Astrocyte (in vitro differentiated cells and primary cell): Measurements from ENCODE around the gene SLC6A19. TPM values are rescaled to one million over a fixed set of nuclear protein-coding genes. Genes with fewer than 3 reads are reported as not detected.
"Not testable (repeated sequence)": the region's sequence is repeated elsewhere in the genome, so short reads cannot be mapped to it uniquely, and the experiment has no call there.

ENCODE experiments used
- DNase-seq: peaks from one replicate; pipeline ENCODE4 v3.0.0-alpha.2; 2010; ENCODE audit warnings: low read depth
- FAIRE-seq: peaks from 2 replicates; lab custom pipeline; 2011; peaks lifted over from hg19 to GRCh38; lab: Jason Lieb, UNC
- H2AFZ ChIP-seq: 2 replicates; pipeline ENCODE4 v1.6.0; 2012; ENCODE audit warnings: low read depth, low read length, inconsistent platforms
- H3K27ac ChIP-seq: 2 replicates; pipeline ENCODE4 v1.5.1; 2011; ENCODE audit warnings: low read depth, low read length, inconsistent platforms
- H3K27me3 ChIP-seq: 2 replicates; pipeline ENCODE4 v1.6.0; 2011; ENCODE audit warnings: low read length, inconsistent platforms; ENCODE audit not compliant: insufficient read depth
- H3K36me3 ChIP-seq: 2 replicates; pipeline ENCODE4 v1.5.1; 2011; ENCODE audit warnings: low read length, inconsistent platforms; ENCODE audit not compliant: insufficient read depth
- H3K4me1 ChIP-seq: 2 replicates; pipeline ENCODE4 v1.5.1; 2011; ENCODE audit warnings: low read length, inconsistent platforms; ENCODE audit not compliant: insufficient read depth
- H3K4me2 ChIP-seq: 2 replicates; pipeline ENCODE4 v1.6.0; 2012; ENCODE audit warnings: low read length, inconsistent platforms
- H3K4me3 ChIP-seq: 2 replicates; pipeline ENCODE4 v1.5.1; 2011; ENCODE audit warnings: low read depth, mild to moderate bottlenecking, low read length, inconsistent platforms; ENCODE audit not compliant: insufficient read depth
- H3K79me2 ChIP-seq: 2 replicates; pipeline ENCODE4 v1.6.0; 2012; ENCODE audit warnings: mild to moderate bottlenecking, low read length, inconsistent platforms; ENCODE audit not compliant: insufficient read depth
- H3K9ac ChIP-seq: 2 replicates; pipeline ENCODE4 v1.6.0; 2012; ENCODE audit warnings: mild to moderate bottlenecking, low read length, inconsistent platforms
- H3K9me3 ChIP-seq: 2 replicates; pipeline ENCODE4 v1.5.1; 2012; ENCODE audit warnings: low read depth, mild to moderate bottlenecking, low read length, inconsistent platforms; ENCODE audit not compliant: insufficient read depth
- H4K20me1 ChIP-seq: 2 replicates; pipeline ENCODE4 v1.6.0; 2012; ENCODE audit warnings: low read length, inconsistent platforms; ENCODE audit not compliant: insufficient read depth
- H3K27ac Mint-ChIP-seq: one replicate; pipeline ENCODE4 v1.8.0; 2021; ENCODE audit warnings: mild to moderate bottlenecking, mixed read lengths; ENCODE audit not compliant: unreplicated experiment
- H3K27me3 Mint-ChIP-seq: one replicate; pipeline ENCODE4 v1.8.0; 2021; ENCODE audit warnings: low read depth, mixed read lengths; ENCODE audit not compliant: unreplicated experiment
- H3K36me3 Mint-ChIP-seq: one replicate; pipeline ENCODE4 v1.8.0; 2021; ENCODE audit warnings: low read depth, mixed read lengths; ENCODE audit not compliant: unreplicated experiment
- H3K4me1 Mint-ChIP-seq: one replicate; pipeline ENCODE4 v1.8.0; 2021; ENCODE audit warnings: low read depth, mixed read lengths; ENCODE audit not compliant: unreplicated experiment
- H3K4me3 Mint-ChIP-seq: one replicate; pipeline ENCODE4 v1.8.0; 2021; ENCODE audit warnings: mild to moderate bottlenecking, moderate library complexity, mixed read lengths; ENCODE audit not compliant: unreplicated experiment
- H3K9me3 Mint-ChIP-seq: one replicate; pipeline ENCODE4 v1.8.0; 2021; ENCODE audit warnings: mild to moderate bottlenecking, mixed read lengths; ENCODE audit not compliant: unreplicated experiment
- EZH2 ChIP-seq: IDR thresholded peaks from 2 replicates; pipeline ENCODE4 v1.6.1; 2012; ENCODE audit warnings: mild to moderate bottlenecking, low read length, inconsistent platforms; ENCODE audit not compliant: insufficient read depth
- total RNA-seq: library from RNA; stranded (reverse); gene quantifications from 2 replicates; pipeline ENCODE4 v1.2.1, GENCODE V29; 2021
- TF ChIP-seq, protein P1 (sequence below): IDR thresholded peaks from 2 replicates; pipeline ENCODE4 v1.5.1; 2011; ENCODE audit warnings: low read depth, mild to moderate bottlenecking, inconsistent platforms, low read length, moderate library complexity; ENCODE audit not compliant: insufficient read depth

SLC6A19 gene
- total RNA-seq, 1 donor from 2014 or later: not detected

DNA sequence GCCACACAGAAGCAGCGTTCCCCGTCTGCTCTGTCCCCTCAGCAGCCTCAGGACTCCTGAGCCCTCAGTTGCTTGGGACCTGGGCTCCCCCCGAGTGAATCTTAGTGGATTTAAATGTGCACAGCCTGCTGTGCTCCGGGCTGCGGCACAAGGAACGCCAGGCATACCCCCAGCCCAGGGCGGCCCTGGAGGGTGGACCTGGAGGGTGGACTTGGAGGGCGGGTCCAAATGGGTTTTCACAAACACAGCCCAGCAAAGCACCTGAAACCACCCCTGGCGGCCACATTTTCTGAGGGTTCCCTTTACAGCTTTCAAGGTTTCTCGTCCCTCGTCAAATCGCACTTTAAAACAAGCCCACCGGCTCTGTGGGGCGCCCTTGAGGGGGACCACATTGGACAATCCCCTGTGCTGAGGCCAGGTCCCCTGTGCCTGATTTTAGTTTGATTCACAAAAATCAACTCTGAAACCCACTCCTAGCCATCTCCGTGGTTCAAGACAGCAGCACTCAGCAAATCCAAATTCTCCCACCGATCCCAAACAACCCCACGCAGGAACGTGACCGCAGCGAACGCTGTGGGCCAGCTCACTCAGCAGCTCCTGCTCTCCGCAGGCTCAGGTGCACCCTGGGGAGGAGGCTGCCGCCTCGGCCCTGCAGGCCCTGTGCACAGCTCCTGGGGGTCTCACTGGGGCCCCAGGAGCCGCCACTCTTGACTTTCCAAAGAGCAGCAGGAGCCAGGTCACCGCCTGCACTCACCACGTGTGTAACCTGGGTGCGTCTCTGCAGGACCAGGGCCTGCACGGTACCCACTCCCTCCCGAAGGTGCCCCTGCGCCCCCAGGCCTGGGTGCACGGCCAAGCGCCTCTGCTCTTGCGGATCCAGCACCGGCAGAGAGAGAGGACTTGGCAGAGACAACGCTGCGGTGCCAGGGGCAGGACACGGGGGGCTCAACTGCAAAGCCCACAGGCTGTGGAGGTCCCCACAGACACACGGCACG, 64.4 kb downstream of the SLC6A19 start:
- Histone ChIP-seq H3K4me2 (no peak overlapping the region), H3K9me3 (peaks cover 15% of the 10 kb centered on the region), H3K27ac (no peak overlapping the region), H3K27me3 (no peaks in the 10 kb centered on the region), H3K4me3 (no peak overlapping the region), H3K9ac (no peak overlapping the region), H3K79me2 (no peaks in the 10 kb centered on the region), H3K4me1 (no peaks in the 10 kb centered on the region), H2AFZ (no peak overlapping the region), H3K36me3 (no peaks in the 10 kb centered on the region), H4K20me1 (no peaks in the 10 kb centered on the region)
- TF ChIP-seq, protein P1, sequence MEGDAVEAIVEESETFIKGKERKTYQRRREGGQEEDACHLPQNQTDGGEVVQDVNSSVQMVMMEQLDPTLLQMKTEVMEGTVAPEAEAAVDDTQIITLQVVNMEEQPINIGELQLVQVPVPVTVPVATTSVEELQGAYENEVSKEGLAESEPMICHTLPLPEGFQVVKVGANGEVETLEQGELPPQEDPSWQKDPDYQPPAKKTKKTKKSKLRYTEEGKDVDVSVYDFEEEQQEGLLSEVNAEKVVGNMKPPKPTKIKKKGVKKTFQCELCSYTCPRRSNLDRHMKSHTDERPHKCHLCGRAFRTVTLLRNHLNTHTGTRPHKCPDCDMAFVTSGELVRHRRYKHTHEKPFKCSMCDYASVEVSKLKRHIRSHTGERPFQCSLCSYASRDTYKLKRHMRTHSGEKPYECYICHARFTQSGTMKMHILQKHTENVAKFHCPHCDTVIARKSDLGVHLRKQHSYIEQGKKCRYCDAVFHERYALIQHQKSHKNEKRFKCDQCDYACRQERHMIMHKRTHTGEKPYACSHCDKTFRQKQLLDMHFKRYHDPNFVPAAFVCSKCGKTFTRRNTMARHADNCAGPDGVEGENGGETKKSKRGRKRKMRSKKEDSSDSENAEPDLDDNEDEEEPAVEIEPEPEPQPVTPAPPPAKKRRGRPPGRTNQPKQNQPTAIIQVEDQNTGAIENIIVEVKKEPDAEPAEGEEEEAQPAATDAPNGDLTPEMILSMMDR: no peak
- no peak for TF ChIP-seq EZH2
- FAIRE-seq (no peak), DNase-seq (no peak)
- H3K36me3 Mint-ChIP-seq: no peaks in the 10 kb centered on the region
- peaks cover 2% of the 10 kb centered on the region for H3K4me1 Mint-ChIP-seq
- H3K27ac Mint-ChIP-seq: no peak overlapping the region
- H3K4me3 Mint-ChIP-seq: no peak overlapping the region
- H3K9me3 Mint-ChIP-seq: peaks cover 3% of the 10 kb centered on the region
- peaks cover 30% of the 10 kb centered on the region for H3K27me3 Mint-ChIP-seq

DNA sequence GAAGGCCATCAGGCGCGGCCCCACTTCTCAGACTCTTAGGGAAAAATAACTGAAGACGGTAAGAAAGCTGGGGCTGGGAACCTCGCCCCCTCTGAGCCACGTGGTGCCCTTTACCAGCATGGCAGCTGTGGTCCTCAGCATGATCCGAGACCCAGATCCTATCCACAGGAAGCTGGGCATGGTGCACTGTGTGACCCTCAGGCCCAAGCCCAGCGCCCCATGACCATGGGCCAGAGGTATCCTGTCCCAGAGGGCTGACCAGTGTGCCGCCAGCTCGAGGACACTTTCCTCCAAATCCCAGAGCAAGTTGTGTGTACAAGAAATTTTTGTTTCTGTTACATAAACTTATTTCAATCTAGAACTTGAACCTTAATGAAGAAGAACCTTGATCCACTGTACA, 65.4 kb downstream of the SLC6A19 start:
- no peak overlapping the region for H3K27ac Mint-ChIP-seq

DNA sequence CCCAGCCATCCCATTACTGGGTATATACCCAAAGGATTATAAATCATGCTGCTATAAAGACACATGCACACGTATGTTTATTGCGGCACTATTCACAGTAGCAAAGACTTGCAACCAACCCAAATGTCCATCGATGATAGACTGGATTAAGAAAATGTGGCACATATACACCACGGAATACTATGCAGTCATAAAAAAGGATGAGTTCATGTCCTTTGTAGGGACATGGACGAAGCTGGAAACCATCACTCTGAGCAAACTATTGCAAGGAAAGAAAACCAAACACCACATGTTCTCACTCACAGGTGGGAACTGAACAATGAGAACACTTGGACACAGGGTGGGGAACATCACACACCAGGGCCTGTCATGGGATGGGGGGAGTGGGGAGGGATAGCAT, 66.1 kb downstream of the SLC6A19 start:
- H3K4me3 Mint-ChIP-seq, H3K4me3 ChIP-seq, H3K27ac ChIP-seq, H3K4me1 ChIP-seq, H3K9me3 Mint-ChIP-seq, H3K4me1 Mint-ChIP-seq, H3K27me3 ChIP-seq, H4K20me1 ChIP-seq, H3K36me3 ChIP-seq, H3K9ac ChIP-seq, H3K36me3 Mint-ChIP-seq, H3K79me2 ChIP-seq, H3K27ac Mint-ChIP-seq, FAIRE-seq, H3K4me2 ChIP-seq, DNase-seq, H2AFZ ChIP-seq: not testable (repeated sequence)
- peaks cover 17% of the 10 kb centered on the region for H3K27me3 Mint-ChIP-seq
- H3K9me3 ChIP-seq: peaks cover 14% of the 10 kb centered on the region

More for the DNA sequence above, 65.4 kb downstream of the SLC6A19 start:
- Mint-ChIP-seq H3K36me3 (no peaks in the 10 kb centered on the region), H3K4me1 (peaks cover 2% of the 10 kb centered on the region), H3K4me3 (no peak overlapping the region), H3K27me3 (peaks cover 22% of the 10 kb centered on the region), H3K9me3 (no peaks in the 10 kb centered on the region)
- Histone ChIP-seq H3K27ac (no peak overlapping the region), H3K9ac (no peak overlapping the region), H3K4me3 (no peak overlapping the region), H3K79me2 (no peaks in the 10 kb centered on the region), H4K20me1 (no peaks in the 10 kb centered on the region), H3K4me2 (no peak overlapping the region), H2AFZ (no peak overlapping the region), H3K4me1 (no peaks in the 10 kb centered on the region), H3K36me3 (no peaks in the 10 kb centered on the region), H3K27me3 (no peaks in the 10 kb centered on the region), H3K9me3 (peaks cover 16% of the 10 kb centered on the region)
- DNase-seq: no peak
- TF ChIP-seq, protein P1: no peak
- TF ChIP-seq EZH2: no peak
- FAIRE-seq: no peak
